G401 (cell line): ENCODE measurements around the gene NOTCH1. TPM values are rescaled to one million over a fixed set of nuclear protein-coding genes. Genes with fewer than 3 reads are reported as not detected.

Experiments used
- DNase-seq: peaks from one replicate; pipeline ENCODE4 v3.0.0-alpha.2; 2015; ENCODE audit warnings: low spot score
- in situ Hi-C: cut with HindIII; loops from 2 replicates; pipeline ENCODE4 v1.10.0; 2016; ENCODE audit warnings: low sequenced_read_pairs, mixed read lengths
- total RNA-seq: library from RNA; depleted of rRNA; stranded (reverse); fragments of >200 nt; shearing (Covaris generic); gene quantifications from 2 replicates; pipeline ENCODE4 v1.2.3, GENCODE V29; 2014

The NOTCH1 gene
- total RNA-seq, 1 experiment from 2014 or later = 13.8 TPM

DNA sequence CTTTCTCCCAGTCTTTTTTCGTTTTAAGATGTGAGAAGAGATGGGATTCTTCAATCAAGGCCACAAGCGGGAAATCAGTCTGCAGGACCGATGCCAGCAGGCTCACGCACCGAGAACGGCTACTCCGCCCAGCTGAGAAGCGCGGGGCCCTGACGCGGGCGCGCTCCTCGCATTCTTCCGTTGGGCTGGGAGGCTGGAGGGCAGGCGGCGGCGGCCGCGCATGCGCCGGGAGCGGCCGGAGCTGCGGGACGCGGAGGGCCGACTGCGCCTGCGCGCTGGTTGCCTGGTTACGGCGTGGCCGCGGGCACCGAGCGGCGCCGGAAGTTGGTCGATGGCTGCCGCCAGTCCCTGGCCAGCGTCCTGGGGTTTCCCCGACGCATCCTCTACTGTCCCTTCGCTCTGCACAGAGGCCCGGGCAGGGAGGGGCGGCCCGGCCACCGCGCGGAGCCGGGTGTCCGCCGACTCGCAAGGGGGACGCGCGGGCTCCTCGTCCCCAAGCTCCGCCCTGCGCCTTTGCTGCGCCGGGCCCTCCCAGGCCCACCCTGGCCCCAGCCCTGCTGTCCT lies 62.2 kb downstream of the NOTCH1 start:
- DNase-seq = peak; percentile 90
- in situ Hi-C loops = loop anchor here (10.0 kb wide), 2 partner anchors 91 to 191 kb away; no protein-coding TSS in a partner anchor

DNA sequence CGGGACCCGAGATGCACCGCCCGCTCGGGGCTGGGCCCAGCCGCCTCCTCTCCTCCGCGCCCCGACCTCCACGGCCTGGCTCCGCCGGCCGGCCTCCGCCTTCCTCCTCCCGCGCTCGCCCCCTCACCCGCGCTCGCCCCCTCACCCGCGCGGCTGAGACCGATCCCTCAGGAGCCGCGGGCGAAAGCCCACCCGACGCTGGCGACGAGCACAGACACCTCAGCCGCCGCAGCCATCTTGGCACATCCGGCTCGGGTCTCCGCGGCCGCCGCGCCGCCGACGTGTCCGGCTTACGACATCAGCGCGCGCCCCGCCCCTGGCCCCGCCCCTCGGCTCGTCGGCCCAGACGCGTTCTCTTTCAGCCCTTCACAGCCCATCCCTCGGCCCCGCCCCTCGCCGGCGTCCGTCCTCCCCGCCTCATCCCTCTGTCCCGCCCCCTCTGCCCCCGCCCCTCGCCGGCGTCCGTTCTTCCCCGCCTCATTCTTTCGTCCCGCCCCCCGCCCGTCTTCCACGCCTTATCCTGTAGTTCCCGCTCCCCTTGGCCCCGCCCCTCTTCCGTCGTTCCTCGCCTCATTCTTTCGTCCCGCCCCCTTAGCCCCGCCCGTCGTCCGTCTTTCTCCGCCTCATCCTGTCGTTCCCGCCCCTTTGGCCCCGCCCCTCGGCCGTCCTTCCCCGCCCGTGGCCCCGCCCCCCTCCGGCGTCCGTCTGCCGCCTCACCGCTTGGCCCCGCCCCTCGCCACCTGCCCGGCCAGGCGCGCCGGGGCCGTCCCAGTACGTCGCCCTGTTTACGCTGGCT lies 62.9 kb downstream of the NOTCH1 start, which contains the start of gene SEC16A:
TSS of gene SEC16A (minus strand) at position 248 of the 796 bp plus-strand sequence. CDS start 5,425 bp downstream, outside the sequence.
- in situ Hi-C loops = loop anchor here (10.0 kb wide), 2 partner anchors 92 to 192 kb away; no protein-coding TSS in a partner anchor

DNA sequence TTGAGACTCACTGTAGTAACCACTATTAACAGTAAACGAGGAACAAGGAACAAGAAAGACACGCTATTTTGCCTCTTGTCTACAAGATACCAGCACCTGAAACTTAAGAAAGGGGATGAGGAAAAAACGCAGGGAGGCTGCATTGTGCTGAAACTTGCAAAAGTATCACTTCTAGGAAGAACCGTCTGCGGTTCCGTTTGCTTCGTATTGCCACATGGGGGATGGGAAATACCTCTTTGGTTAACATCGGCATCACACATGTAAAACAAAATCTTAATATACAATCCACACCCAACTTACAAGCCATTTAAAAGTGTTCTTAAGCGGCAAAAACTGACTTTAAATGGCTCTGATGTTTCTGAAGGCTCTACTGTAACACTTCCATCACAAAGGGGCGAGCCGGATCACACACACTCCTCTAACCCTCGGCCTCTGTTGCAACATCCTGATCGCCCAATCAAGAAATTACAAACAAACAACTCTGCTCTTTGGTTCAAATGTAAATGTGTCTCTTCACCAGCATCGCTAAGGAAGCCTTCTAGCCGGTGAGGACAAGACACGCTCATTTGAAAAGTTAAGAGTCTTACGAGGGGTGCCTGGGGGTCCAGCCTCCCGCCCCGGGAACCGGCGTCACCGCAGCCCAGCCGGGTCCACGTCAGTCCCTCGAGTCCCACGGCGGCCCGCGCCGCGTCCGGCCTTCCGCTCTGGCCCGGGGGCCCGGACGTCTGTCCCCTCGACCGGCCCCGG lies 63.6 kb downstream of the NOTCH1 start:
- in situ Hi-C loops = loop anchor here (10.0 kb wide), 2 partner anchors 93 to 193 kb away; no protein-coding TSS in a partner anchor
- DNase-seq = peak; percentile 4

More for the DNA sequence above, 62.9 kb downstream of the NOTCH1 start, which contains the start of gene SEC16A:
- DNase-seq = peak; percentile 99

DNA sequence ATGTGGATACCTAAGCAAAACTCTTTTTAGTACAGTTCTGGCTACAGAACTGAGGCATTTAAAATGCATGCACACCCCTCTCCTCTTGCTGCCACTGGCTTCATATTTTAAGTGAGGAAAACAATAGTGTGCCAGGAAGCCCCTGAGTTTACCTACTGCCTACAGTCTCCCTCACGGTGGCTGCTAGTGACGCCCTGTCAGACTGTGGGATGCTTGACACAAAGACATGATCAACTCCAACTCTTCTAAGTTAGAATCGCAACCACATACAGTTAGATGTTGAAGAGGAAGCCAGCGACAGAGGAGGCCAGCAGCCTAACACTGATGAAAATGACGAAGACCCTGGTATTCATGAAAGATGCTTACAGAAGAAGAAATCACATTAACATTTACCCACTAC lies 64.3 kb downstream of the NOTCH1 start:
- DNase-seq = no peak
- in situ Hi-C loops = loop anchor here (10.0 kb wide), 2 partner anchors 93 to 193 kb away; no protein-coding TSS in a partner anchor

DNA sequence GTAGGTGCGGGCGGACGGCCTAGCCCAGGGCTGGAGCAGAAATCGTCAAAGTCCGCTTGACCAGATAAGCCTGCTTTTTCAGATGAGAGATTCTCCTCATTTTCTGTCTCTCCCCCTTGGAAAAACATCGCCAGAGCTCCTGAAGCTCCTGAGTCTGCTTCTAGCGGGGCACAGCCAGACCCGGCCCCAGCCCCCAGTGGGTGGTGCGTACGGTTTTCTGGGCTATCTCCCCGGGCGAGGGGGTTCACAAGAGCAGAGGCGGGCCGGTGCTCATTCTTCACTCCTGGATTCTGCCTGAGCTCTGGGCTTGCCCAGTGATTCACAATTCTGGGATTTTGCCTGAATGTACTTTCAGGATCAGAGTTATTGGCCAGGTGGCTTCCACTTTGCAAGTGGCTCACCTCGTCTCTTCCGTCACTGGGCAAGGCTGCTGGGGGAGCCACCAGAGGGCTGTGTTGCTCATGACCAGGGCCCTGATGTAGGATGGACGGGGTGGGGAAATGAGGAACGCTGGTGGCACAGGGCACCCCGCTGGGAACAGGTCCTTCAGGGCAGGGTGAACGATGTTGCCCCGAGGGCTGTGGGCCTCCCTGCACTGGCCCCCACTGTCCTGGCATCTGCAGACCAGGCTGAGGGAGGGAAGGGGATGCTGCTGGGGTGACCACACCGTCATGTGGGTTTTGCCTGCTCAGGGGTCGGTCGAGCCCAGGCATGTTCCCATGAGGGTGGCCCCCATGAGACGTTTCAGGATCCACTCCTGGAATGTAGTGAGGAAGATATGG lies 69.3 kb downstream of the NOTCH1 start:
- no peak for DNase-seq
- in situ Hi-C loops = no loop called here

DNA sequence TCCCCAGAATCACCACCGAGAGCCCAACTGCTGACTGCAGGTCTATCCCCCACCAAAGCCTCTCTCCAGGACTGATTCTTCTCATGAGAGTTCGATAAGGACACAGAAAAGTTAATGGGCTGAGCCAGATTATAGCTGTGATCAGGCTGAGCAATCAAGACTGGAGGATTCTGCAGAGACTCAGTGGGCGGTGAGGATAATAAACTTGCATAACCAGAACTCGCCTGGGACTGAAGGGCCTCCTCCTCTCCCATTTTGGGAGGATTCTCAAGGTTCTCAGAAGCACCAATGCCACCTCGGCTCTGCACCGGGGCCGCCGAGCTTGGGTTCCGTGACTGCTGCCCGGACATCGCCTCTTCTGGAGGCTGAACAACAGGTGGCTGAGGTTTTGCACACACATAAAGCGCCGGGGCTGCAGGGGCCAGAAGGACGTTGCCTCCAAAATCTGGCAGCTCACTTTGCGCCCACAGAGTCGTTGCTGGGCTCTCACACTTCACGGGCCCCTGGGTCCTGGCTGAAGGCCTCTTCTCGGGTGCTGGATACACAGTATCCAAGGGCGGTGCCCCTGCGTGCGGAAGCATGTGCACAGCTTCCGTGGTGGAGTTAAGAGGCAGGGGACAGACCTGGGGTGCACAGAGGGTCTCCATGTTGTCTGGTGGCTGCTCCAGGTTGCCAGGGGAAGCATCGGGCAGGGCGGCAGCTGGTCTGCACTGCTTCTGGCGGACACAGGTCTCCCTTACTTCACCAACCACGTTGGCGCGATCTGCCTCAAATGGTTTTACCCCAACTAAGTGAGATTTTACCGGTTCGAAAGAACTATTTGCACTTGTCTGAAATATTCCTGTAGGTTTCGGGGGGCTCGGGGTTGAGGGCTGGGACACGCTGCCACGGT lies 70.6 kb downstream of the NOTCH1 start:
- in situ Hi-C loops = no loop called here
- DNase-seq = no peak

DNA sequence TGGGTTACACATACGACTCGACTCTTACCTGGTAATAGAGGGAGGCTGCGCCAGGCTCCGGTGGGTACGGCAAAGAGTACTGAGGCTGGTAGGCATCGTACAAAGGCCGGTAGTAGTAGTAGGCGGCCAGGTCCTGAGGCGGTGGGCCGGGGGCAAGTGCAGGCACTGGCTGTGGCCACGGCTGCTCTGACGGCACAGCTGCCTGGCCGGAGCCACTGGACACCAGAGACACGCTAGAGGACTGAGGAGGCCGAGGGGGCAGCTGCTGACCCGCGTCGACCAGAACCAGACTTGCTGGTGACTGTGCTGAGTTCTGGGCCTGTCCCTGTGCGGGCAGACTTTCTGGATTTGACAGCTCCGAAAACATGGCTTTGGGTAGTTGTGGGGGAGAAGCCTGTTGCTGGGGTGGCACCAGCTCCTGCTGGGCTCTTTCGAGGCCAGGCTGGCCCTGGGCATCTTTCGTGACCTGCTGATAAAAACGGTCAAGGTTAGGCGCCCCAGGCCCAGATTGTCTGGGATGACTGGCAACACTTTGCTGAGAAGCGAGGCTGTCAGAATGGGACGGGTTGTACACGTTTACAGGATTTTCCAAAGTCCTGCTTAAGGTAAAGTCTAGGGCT lies 71.7 kb downstream of the NOTCH1 start:
- DNase-seq = no peak
- in situ Hi-C loops = no loop called here

DNA sequence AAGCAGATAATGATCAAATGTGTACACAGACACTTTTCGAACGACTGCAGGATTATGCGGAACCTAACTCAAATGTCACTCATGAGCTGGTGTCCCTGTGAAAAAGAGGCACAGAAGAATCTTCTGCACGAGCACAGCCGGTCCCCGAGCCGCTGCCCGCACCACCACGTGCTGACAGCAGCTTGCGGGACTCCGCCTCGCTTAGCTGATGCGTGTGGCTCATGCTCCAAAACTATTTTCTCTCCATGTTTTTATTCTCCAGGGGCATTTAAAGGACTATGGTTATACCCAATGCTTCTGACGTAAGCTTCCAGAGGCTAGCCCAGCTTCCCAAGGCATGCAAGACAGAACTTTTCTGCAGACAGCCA lies 72.5 kb downstream of the NOTCH1 start:
- no peak for DNase-seq
- in situ Hi-C loops = no loop called here

DNA sequence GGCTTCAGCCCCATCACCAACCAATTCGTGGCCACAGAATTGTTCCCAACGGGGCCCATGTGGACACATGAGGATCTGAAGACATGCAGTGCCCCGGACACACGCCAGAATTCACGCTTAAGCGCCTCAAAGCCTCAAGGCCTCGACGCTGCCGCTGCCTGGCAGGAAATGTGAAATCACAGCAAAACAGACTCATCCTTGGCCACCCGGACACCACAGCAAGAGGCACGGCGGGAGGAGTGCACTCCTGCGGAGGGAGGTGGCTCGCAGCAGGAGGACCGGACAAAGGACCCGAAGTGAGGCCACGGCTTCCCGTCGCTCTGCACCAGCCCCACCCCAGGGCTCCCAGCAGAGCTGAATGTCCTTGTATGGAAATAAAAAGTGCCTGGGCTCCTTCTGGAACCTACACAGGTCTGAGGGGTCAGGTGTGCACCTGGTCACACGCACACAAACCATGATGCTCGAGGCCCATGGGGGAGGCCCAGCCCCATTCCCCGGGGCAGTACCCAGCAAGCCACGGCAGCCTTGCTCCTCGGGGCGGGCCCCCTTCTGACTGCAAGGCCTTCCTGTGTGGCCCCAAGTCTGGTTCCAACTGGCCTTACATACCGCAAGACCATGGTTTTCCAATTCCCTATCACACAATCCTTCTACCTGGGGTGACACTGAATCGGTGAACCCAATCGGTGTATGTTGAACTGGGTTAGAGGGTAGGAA lies 73.1 kb downstream of the NOTCH1 start:
- in situ Hi-C loops = no loop called here

DNA sequence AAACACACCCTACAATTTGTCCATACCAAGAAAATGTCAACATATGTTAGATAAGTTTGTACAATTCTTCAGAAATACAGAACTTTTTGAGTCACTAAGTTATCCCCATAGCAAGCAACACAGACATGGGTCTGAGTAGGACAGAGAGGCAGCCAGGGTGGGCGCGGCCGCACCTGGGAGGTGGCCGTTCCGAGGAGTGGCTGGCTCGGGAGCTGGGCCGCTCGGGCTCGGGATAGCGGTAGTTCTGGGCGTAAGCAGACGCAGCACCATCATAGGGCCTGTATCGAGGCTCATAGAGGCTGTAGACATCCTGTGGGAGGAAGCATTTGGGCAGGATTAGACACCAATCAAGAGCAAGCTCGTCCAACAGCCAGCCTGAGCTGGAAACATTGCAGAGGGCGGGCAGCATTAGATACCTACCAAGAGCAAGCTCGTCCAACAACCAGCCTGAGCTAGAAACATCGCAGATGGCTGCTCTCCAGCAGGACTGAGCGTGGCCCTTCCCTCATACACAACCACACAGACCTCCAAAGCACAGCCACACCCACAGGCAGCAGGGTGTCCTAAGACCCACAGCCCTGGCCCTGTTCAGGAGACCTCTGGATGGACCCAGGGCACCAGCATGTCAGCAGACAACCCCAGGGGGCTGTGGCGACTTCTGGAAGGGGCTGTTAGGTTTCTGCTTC lies 73.9 kb downstream of the NOTCH1 start:
- in situ Hi-C loops = no loop called here
- no peak for DNase-seq

More for the DNA sequence above, 73.1 kb downstream of the NOTCH1 start:
- DNase-seq = no peak

DNA sequence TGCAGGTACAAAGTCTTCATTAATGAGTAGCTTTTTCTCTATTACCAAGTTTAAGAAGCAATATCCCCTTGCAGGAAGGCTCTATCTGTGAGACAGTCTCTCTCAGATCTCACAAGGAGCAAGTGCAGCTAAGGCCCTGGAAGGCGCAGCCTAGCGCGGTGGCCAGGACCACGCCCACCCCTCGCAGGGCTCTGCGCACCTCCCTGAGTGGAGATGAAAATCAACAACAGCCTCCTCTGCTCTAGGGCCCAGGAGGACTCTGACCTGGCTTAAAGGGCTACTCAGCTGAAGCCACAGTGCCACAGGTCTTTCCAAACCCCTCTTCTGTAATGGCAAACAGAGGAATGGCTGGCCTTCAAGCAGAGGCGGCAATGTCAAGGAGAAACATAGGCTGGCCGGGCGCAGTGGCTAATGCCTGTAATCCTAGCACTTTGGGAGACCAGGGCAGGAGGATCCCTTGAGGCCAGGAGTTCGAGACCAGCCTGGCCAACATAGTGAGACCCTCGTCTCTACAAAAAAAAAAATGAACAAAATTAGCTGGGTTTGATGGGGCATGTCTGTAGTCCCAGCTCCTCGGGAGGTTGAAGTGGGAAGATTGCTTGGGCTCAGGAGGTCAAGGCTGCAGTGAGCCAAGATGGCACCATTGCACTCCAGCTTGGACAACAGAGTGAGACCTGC lies 74.9 kb downstream of the NOTCH1 start:
- in situ Hi-C loops = no loop called here
- DNase-seq = no peak

DNA sequence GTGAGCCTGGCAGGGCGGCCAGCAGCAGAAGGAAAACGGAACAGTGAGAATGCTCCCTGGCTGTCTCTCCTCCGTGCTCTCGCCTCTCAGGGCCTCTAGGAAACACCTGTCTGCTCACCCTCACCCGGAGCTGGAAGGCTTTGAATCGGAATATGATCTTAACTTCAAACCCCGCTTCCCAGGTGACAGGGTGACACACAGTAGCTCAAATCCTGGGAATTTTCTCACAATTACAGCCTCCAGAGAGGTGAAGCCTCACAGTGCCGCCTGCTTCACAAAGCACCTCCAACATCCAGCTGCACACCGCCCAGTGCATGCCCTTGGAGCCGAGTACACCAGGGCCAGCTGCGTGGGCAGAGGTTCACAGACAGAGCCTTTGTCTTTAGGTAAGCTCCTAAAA lies 75.5 kb downstream of the NOTCH1 start:
- in situ Hi-C loops = no loop called here

DNA sequence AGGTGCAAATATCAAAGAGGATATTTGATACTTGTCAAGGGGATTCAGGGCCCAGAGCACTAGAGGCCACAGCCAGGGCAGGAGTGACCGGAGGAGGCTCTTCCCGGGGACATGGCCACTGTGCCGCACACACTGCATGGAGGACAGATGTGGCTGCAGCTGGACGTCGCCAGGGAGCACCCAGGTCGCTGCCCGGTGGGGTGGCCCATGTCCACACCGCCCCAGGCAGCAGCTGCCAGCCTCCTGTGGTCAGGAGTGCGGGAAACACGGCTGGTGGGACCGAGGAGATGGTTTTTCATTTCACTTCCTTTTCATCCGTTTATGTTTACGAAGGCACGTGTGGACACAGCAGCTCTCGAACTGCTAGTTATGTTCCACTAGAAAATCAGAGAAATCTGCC lies 78.1 kb downstream of the NOTCH1 start:
- in situ Hi-C loops = no loop called here

More for the DNA sequence above, 75.5 kb downstream of the NOTCH1 start:
- no peak for DNase-seq

DNA sequence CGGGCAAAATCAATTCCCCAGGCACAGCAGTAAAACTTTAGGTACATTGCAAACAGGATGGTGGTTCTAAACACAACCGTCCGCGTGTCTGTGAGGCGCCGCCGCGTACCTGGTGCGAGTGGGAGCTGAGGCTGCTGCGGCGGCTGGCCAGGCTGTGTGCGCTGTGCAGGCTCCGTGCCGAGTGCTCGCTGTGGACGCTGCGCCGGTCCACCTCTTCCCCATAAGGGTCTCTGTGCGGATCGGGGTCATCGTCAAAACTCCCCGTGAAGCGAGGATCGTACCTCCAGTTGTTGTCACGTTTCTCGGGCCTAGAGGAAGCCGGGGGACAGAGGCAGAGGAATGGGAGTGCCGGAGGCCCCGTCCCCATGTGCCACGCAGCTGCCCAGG lies 79.7 kb downstream of the NOTCH1 start:
- DNase-seq = no peak
- in situ Hi-C loops = no loop called here

More for the DNA sequence above, 78.1 kb downstream of the NOTCH1 start:
- DNase-seq = no peak

DNA sequence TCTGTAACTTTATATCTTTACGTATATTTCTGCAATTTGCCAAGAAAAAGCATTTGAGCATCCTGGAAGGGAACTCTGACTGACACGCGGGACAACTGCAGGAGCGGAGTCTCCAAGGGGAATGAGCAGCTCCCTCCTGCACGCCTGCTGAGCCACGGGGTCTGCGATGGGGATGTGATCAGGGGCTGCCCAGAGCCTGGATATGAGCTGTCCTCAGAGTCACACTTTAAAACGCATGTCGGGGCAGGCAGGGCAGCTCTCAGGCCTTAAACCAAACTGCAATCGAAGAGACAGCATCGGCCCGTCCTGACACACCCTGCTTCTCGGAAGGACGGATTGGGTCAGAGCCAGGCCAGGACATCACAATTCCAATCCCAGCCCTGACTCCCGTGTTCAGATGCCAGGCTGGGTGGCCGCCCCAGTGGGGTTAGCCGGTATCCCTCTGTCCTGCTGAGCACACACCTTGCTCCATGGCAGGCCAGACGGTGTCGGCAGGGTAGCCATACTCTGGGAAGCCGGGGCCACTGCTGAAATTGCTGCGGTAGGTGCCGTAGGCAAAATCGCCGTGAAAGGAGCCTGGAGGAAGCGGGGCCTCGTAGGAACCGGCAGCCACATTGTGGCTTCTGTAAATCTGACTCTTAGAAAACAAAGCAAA lies 80.2 kb downstream of the NOTCH1 start:
- no peak for DNase-seq
- in situ Hi-C loops = no loop called here

DNA sequence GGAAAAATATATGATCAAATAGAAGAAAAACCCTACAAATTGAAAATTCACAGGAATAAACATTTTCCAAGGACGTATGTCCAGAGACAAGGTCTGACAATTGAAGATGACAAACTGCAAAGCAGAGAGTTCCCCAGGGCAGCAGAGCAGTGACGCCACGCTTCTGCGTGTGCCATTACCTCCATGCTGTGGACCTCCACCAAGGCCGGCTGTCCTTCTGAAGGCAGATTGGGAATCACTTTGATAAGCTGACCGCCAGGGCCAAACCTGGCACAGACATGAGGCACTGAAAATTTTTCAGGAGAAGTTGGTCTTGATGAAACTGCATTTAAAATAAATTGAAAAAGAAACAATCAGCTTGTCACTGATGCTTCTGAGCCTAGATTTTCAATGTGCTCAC lies 81.6 kb downstream of the NOTCH1 start:
- no peak for DNase-seq
- in situ Hi-C loops = no loop called here
